GM10266 (cell line): ENCODE measurements around the gene NOP14.
"Not testable (repeated sequence)": the region's sequence is repeated elsewhere in the genome, so short reads cannot be mapped to it uniquely, and the experiment has no call there.

Source experiments
- DNase-seq: peaks from one replicate; pipeline ENCODE4 v3.0.0; 2012; ENCODE audit errors: extremely low spot score
- TF ChIP-seq, protein P1 (sequence below): IDR thresholded peaks from 2 replicates; pipeline ENCODE4 v1.5.1; 2012; ENCODE audit warnings: mild to moderate bottlenecking, low read depth; ENCODE audit not compliant: control insufficient read depth, insufficient read depth; ENCODE audit errors: missing control alignments

Gene NOP14

DNA sequence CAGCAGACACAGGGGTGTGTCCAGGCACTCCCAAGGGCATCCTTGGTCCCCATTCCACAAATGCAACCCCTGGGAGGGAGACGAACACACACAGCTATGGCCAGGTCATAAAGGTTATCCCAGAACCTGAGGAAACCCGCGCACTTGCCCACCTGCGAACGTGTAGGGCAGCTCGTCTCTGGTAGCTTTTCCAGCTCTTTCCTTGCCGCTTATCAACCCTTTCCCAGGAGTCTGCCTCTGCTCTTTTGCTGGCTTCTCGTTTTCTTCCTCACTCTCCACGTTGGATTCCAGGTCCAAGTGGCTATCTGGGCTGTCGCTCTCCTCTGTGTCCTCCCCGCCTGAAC lies 13.5 kb downstream of the NOP14 start:
- DNase-seq = no peak
- TF ChIP-seq, protein P1, sequence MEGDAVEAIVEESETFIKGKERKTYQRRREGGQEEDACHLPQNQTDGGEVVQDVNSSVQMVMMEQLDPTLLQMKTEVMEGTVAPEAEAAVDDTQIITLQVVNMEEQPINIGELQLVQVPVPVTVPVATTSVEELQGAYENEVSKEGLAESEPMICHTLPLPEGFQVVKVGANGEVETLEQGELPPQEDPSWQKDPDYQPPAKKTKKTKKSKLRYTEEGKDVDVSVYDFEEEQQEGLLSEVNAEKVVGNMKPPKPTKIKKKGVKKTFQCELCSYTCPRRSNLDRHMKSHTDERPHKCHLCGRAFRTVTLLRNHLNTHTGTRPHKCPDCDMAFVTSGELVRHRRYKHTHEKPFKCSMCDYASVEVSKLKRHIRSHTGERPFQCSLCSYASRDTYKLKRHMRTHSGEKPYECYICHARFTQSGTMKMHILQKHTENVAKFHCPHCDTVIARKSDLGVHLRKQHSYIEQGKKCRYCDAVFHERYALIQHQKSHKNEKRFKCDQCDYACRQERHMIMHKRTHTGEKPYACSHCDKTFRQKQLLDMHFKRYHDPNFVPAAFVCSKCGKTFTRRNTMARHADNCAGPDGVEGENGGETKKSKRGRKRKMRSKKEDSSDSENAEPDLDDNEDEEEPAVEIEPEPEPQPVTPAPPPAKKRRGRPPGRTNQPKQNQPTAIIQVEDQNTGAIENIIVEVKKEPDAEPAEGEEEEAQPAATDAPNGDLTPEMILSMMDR = no peak

DNA sequence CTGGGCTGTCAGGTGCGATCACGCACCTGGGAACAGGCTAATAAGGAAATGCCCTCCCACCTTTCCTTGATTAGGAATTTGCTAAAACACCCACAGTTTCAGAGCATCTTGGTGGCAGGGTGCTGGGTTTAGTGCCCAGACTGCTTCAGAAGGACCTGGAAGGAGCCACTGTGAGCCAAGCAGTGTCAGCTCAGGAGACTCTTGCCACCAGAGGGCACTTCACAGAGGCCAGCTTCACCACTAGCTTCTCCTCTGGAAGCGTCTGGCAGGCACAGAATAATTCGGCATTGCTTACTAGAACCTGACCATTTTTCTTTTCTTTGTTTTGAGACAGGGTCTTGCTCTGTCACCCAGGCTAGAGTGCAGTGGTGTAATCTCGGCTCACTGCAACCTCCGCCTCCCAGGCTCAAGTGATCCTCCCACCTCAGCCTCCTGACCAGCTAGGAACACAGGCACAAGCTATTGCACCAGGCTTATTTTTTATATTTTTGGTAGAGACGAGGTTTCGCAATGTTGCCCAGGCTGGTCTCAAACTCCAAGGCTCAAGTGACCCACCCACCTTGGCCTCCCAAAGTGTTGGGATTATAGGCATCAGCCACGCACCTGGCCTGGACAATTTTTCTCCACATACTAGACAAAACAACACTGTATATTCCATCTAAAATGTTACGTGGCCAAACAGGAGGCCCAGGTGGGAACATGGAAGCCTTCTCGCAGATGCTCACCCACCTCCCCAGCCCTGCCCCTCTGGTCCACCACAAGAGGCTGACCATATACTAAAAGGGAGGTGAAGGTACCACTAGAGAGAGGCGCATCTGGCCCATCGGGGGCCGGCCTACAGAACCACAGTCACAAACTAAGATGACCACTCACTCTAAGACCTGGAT lies 14.1 kb downstream of the NOP14 start:
- TF ChIP-seq, protein P1 = peak; percentile 54
- DNase-seq = no peak

DNA sequence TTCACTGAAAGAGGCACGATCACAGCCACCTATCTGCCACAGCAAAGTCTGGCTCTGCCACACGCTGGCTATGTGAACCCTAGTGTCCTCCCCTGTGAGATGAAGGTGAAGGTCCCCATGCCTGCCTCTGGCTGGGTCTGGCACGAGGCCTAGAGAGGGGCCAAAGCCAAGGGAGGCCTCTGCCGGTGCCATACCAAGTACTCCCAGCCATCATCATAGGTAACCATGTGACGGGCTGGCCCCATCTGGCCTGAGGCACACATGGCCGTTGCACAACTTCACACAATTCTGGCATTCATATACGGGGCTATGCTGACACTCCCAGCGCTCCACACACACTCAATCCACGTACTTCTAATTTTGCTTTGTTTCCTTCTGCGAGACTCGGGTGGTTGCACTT lies 15.3 kb downstream of the NOP14 start:
- DNase-seq = no peak
- TF ChIP-seq, protein P1 = no peak

DNA sequence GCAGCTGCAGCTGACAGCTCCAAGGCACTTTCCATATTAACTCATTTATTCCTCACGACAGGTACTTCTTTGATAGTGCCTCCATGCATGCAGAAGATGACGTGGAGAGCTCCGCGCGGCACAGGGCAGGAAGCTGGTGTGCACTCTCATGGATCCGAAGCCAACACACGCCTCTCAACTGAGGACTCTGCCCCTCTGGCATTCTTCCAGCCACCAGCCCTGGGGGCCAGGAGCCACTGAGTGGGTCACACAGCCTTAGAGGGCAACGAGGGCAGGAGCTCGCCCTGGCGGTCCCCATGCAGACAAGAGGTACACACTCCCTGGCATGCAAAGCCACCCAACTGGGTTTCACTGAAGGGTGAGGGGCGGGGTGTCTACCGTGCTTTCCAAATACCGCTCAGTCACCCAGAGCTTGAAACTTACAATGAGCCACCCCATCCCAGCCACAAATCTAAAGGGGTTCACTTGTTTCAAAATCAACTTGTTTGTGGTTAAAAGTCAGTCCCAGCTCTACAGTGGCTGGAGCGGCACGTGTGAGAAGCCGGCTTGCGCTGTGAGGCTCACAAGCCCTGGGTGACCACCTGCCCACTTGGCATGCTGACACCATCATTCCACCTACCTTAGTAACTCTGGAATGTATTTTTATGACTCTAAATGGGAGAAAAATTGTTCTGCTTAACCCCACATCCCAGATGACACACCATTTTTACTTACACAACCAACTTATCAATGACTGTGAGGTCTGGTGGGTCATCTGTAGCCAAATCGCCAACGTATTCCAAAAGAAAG lies 16.2 kb downstream of the NOP14 start:
- DNase-seq = no peak
- TF ChIP-seq, protein P1 = no peak

DNA sequence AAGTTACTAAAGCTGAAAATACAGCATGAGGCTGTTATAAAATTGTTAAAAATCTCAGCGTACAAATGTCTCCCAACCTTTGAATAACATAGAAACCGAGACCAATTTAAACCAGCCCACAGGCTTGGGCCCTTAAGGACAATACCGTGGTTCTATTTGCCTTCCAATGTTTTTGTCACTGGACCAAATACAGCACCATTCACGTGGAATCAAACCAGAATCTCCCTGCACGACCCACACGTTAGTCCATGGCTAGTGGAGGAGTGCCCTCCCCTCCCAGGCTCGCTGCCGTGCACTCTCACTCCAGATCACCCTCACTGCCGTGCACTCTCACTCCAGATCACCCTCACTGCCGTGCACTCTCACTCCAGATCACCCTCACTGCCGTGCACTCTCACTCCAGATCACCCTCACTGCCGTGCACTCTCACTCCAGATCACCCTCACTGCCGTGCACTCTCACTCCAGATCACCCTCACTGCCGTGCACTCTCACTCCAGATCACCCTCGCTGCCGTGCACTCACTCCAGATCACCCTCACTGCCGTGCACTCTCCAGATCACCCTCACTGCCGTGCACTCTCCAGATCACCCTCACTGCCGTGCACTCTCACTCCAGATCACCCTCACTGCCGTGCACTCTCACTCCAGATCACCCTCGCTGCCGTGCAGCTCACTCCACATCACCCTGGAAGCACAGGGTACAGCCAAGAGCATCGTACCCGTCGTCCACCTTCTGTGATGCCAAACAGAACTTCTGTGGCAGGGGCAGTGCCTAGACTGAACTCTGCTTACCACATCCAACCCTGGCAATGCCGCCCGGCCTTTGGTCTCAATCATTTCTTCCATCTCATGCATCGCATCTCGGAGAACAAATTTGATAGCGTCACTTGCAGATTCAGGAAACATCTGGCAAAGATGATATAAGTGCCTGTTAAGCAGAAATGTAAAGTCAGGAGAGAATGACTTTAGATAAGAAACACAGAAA lies 17.3 kb downstream of the NOP14 start:
- DNase-seq = not testable (repeated sequence)

DNA sequence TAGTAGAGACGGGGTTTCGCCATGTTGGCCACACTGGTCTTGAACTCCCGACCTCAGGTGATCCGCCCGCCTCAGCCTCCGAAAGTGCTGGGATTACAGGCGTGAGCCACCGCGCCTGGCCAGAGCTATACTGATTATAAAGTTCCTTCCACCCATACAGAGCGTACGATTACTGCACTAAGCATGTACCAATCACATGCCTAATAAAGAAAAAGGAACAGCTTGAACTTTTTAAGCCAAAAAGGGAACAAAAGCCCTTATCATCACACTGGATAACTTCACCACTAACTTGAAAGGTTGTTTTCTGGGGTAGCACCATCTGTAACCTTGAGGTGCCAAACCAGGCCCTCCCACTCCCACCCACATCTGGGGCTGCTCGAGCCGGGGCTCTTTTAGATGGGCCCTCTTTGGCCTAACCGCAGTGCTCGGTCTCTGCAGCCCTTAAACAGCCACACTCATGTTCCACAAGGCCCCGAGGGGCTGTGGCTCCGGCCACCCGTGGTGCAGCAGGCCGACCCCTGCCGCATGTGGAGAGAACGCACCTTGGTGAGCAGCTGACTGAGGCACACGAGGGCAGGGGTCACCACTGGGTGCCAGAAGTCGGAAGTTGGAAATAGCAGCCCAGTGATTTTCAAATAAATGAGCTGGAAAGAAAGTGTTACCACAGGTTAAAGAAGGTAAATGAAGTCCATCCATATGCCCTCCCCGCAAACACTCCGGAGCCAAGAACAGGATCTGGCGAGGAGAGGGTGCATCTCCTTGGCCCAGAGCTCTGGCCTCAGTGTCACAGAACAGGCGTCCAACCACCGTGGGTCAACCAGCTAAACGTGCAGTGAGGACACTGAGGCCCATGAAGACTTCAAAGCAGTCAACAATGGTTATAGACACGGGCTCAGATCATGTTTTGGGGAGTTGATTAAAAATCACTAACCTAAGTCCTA lies 18.4 kb downstream of the NOP14 start:
- TF ChIP-seq, protein P1 = no peak
- no peak for DNase-seq
